Measurements from ENCODE around the gene FXYD2.

DNA sequence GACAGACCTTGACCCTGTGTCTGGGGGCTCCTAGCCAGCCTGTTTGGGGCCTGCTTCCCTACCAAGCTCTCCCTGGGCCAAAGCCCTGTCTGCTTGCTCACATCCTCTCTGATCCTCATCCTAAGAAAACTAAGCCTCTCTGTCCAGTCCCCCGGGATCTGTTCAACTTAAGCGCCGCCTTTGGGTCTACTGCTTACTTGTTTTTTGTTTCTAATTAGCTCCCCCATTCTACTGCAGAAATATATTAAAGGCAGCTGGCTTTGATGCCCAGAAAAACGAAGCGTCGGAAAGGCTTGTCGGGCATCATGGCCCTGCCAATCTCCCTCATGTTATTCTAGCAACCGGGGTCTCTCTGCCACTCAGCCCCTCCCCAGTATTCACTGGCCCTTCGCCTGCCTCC, 31.0 kb downstream of the FXYD2 start:
- TF ChIP-seq POLR2AphosphoS5 (IDR thresholded peaks at IDR 0.05; ENCODE audit: low read depth, low read length) (no peak), POLR2A (IDR thresholded peaks at IDR 0.05; ENCODE audit: low read depth, low read length) (no peak)
